Muscle layer of colon (tissue), 2 donors: ENCODE data around the gene CTBP2.

ENCODE experiments used
- H3K27ac ChIP-seq: one replicate; pipeline ENCODE4 v1.7.0; 2013; ENCODE audit warnings: low read depth, mild to moderate bottlenecking, low read length, moderate library complexity
- H3K27me3 ChIP-seq, 2 donors: one replicate each; pipeline ENCODE4 v1.7.0; 2013; ENCODE audit warnings: low read length in 2 of 2, mild to moderate bottlenecking in 2 of 2; ENCODE audit not compliant: insufficient read depth in 2 of 2, control insufficient read depth in 1 of 2
- H3K36me3 ChIP-seq: one replicate; pipeline ENCODE4 v1.7.0; 2013; ENCODE audit warnings: mild to moderate bottlenecking, low read length; ENCODE audit not compliant: insufficient read depth
- H3K4me1 ChIP-seq: one replicate; pipeline ENCODE4 v1.7.0; 2013; ENCODE audit warnings: mild to moderate bottlenecking, low read length; ENCODE audit not compliant: insufficient read depth
- H3K4me3 ChIP-seq, 2 donors: one replicate each; pipeline ENCODE4 v1.7.0; 2013; ENCODE audit warnings: low read length in 2 of 2, low read depth in 1 of 2, mild to moderate bottlenecking in 1 of 2, moderate library complexity in 1 of 2
- H3K9ac ChIP-seq: one replicate; pipeline ENCODE4 v1.7.0; 2013; ENCODE audit warnings: low read length
- H3K9me3 ChIP-seq: one replicate; pipeline ENCODE4 v1.7.0; 2013; ENCODE audit warnings: mild to moderate bottlenecking, low read length
- donor health status: abdominal sarcoma.
- donor health status: Adenocarcinoma of cecum.

CTBP2 gene

GRCh38 chr10:125105706-125106255, 54.6 kb downstream of the CTBP2 start:
- H3K9ac ChIP-seq: no peak overlapping the region
- no peak overlapping the region for H3K4me3 ChIP-seq
- H3K27ac ChIP-seq: no peak overlapping the region
- H3K4me1 ChIP-seq: peaks cover 5% of the 10 kb centered on the region
- H3K27me3 ChIP-seq: no peaks in the 10 kb centered on the region
- H3K36me3 ChIP-seq: peaks cover 26% of the 10 kb centered on the region
- no peaks in the 10 kb centered on the region for H3K9me3 ChIP-seq

GRCh38 chr10:125105155-125105554, 55.2 kb downstream of the CTBP2 start:
- H3K4me3 ChIP-seq: no peak overlapping the region
- no peaks in the 10 kb centered on the region for H3K9me3 ChIP-seq
- H3K27ac ChIP-seq: no peak overlapping the region
- no peaks in the 10 kb centered on the region for H3K27me3 ChIP-seq
- peaks cover 26% of the 10 kb centered on the region for H3K36me3 ChIP-seq
- H3K4me1 ChIP-seq: peaks cover 5% of the 10 kb centered on the region
- H3K9ac ChIP-seq: no peak overlapping the region

- Histone ChIP-seq H3K4me1 (peaks cover 5% of the 10 kb centered on the region), H3K36me3 (peaks cover 22% of the 10 kb centered on the region)
These were observed 55.8 kb downstream of the CTBP2 start for GRCh38 chr10:125104559-125104958.

GRCh38 chr10:125103924-125104323, 56.4 kb downstream of the CTBP2 start:
- no peak overlapping the region for H3K27ac ChIP-seq
- no peaks in the 10 kb centered on the region for H3K27me3 ChIP-seq
- H3K9ac ChIP-seq: no peak overlapping the region
- peaks cover 16% of the 10 kb centered on the region for H3K36me3 ChIP-seq
- peaks cover 5% of the 10 kb centered on the region for H3K4me1 ChIP-seq
- no peak overlapping the region for H3K4me3 ChIP-seq
- H3K9me3 ChIP-seq: no peaks in the 10 kb centered on the region

More at GRCh38 chr10:125104559-125104958, 55.8 kb downstream of the CTBP2 start:
- Histone ChIP-seq H3K27ac (no peak overlapping the region), H3K27me3 (no peaks in the 10 kb centered on the region), H3K9ac (no peak overlapping the region), H3K4me3 (no peak overlapping the region), H3K9me3 (no peaks in the 10 kb centered on the region)

- Histone ChIP-seq H3K9me3 (no peaks in the 10 kb centered on the region), H3K36me3 (peaks cover 12% of the 10 kb centered on the region), H3K4me1 (peaks cover 5% of the 10 kb centered on the region), H3K9ac (no peak overlapping the region), H3K27ac (no peak overlapping the region), H3K4me3 (no peak overlapping the region), H3K27me3 (no peaks in the 10 kb centered on the region)
These were observed 56.9 kb downstream of the CTBP2 start for GRCh38 chr10:125103466-125103865.

- H3K27me3 ChIP-seq: no peaks in the 10 kb centered on the region
- H3K36me3 ChIP-seq: peaks cover 12% of the 10 kb centered on the region
- peaks cover 5% of the 10 kb centered on the region for H3K4me1 ChIP-seq
- H3K9ac ChIP-seq: no peak overlapping the region
- no peak overlapping the region for H3K27ac ChIP-seq
- H3K9me3 ChIP-seq: no peaks in the 10 kb centered on the region
- no peak overlapping the region for H3K4me3 ChIP-seq
These were observed 57.5 kb downstream of the CTBP2 start for GRCh38 chr10:125102821-125103220.

GRCh38 chr10:125102246-125102645, 58.1 kb downstream of the CTBP2 start:
- H3K36me3 ChIP-seq: peaks cover 15% of the 10 kb centered on the region
- peaks cover 5% of the 10 kb centered on the region for H3K4me1 ChIP-seq
- H3K9me3 ChIP-seq: no peaks in the 10 kb centered on the region
- H3K27me3 ChIP-seq: no peaks in the 10 kb centered on the region
- H3K9ac ChIP-seq: no peak overlapping the region
- no peak overlapping the region for H3K4me3 ChIP-seq
- H3K27ac ChIP-seq: no peak overlapping the region

GRCh38 chr10:125101581-125101980, 58.8 kb downstream of the CTBP2 start:
- Histone ChIP-seq H3K9ac (no peak overlapping the region), H3K4me3 (no peak overlapping the region), H3K4me1 (peaks cover 5% of the 10 kb centered on the region), H3K36me3 (peaks cover 13% of the 10 kb centered on the region), H3K27ac (no peak overlapping the region), H3K27me3 (no peaks in the 10 kb centered on the region), H3K9me3 (no peaks in the 10 kb centered on the region)

GRCh38 chr10:125101049-125101448, 59.3 kb downstream of the CTBP2 start:
- no peak overlapping the region for H3K27ac ChIP-seq
- no peaks in the 10 kb centered on the region for H3K27me3 ChIP-seq
- H3K9me3 ChIP-seq: no peaks in the 10 kb centered on the region
- no peak overlapping the region for H3K4me3 ChIP-seq
- H3K9ac ChIP-seq: no peak overlapping the region
- H3K4me1 ChIP-seq: peaks cover 9% of the 10 kb centered on the region
- H3K36me3 ChIP-seq: peaks cover 8% of the 10 kb centered on the region

GRCh38 chr10:125097409-125098070, 62.8 kb downstream of the CTBP2 start:
- Histone ChIP-seq H3K4me1 (peaks cover 38% of the 10 kb centered on the region), H3K9me3 (no peaks in the 10 kb centered on the region), H3K36me3 (peaks cover 4% of the 10 kb centered on the region), H3K9ac (no peak overlapping the region), H3K27me3 (no peaks in the 10 kb centered on the region), H3K27ac (no peak overlapping the region), H3K4me3 (no peak overlapping the region)

GRCh38 chr10:125096975-125097374, 63.4 kb downstream of the CTBP2 start:
- H3K27ac ChIP-seq: no peak overlapping the region
- H3K27me3 ChIP-seq: no peaks in the 10 kb centered on the region
- no peaks in the 10 kb centered on the region for H3K9me3 ChIP-seq
- no peak overlapping the region for H3K4me3 ChIP-seq
- H3K9ac ChIP-seq: no peak overlapping the region
- H3K4me1 ChIP-seq: peaks cover 40% of the 10 kb centered on the region
- H3K36me3 ChIP-seq: peaks cover 4% of the 10 kb centered on the region

- H3K9me3 ChIP-seq: no peaks in the 10 kb centered on the region
- no peak overlapping the region for H3K4me3 ChIP-seq
- H3K4me1 ChIP-seq: peaks cover 41% of the 10 kb centered on the region
- no peak overlapping the region for H3K27ac ChIP-seq
- H3K27me3 ChIP-seq: no peaks in the 10 kb centered on the region
- H3K9ac ChIP-seq: no peak overlapping the region
- H3K36me3 ChIP-seq: peaks cover 4% of the 10 kb centered on the region
These were observed 64.0 kb downstream of the CTBP2 start for GRCh38 chr10:125096371-125096770.
